Activated CD4-positive, alpha-beta T cell treated with anti-CD3 and anti-CD28 coated beads, Interleukin-2, amount 50 U/mL, for 1 hour (primary cell): ENCODE measurements around the gene MSANTD4.
"Not testable (repeated sequence)": the region's sequence is repeated elsewhere in the genome, so short reads cannot be mapped to it uniquely, and the experiment has no call there.

Source experiments
- DNase-seq: peaks from one replicate; pipeline ENCODE4 v3.0.0-alpha.2; 2020

Gene MSANTD4

GRCh38 chr11:106021967-106022794 is at the start of gene MSANTD4:
Gene MSANTD4 (minus strand): TSS chr11:106022240. CDS start chr11:106010917, 11,323 bp downstream.
- peak; percentile 93 for DNase-seq

- no peak for DNase-seq
Measured at GRCh38 chr11:106070606-106071005, 48.6 kb upstream of the MSANTD4 start.

- no peak for DNase-seq
Measured at GRCh38 chr11:106063009-106063408, 41.0 kb upstream of the MSANTD4 start.

- DNase-seq = no peak
Measured at GRCh38 chr11:106061954-106062949, 40.2 kb upstream of the MSANTD4 start.

GRCh38 chr11:106061249-106061784 is 39.3 kb upstream of the MSANTD4 start:
- DNase-seq = no peak

GRCh38 chr11:106059617-106060016 is 37.6 kb upstream of the MSANTD4 start:
- DNase-seq = no peak

- DNase-seq = not testable (repeated sequence)
Measured at GRCh38 chr11:106058377-106058776, 36.3 kb upstream of the MSANTD4 start.

- DNase-seq = no peak
Measured at GRCh38 chr11:106051103-106051502, 29.1 kb upstream of the MSANTD4 start.

GRCh38 chr11:106049727-106050476 is 27.9 kb upstream of the MSANTD4 start:
- DNase-seq = no peak

- DNase-seq = no peak
Measured at GRCh38 chr11:106047631-106048030, 25.6 kb upstream of the MSANTD4 start.

- no peak for DNase-seq
Measured at GRCh38 chr11:106043540-106043939, 21.5 kb upstream of the MSANTD4 start.

- DNase-seq = no peak
Measured at GRCh38 chr11:106032861-106033260, 10.8 kb upstream of the MSANTD4 start.

- DNase-seq = no peak
Measured at GRCh38 chr11:106031936-106032335, 9.9 kb upstream of the MSANTD4 start.

GRCh38 chr11:106031202-106031810 is 9.3 kb upstream of the MSANTD4 start:
- no peak for DNase-seq

- DNase-seq = no peak
Measured at GRCh38 chr11:106030609-106031008, 8.6 kb upstream of the MSANTD4 start.

- no peak for DNase-seq
Measured at GRCh38 chr11:106022795-106023275, 795 bp upstream of the MSANTD4 start.

- no peak for DNase-seq
Measured at GRCh38 chr11:106021181-106021966, 666 bp downstream of the MSANTD4 start.

- DNase-seq = no peak
Measured at GRCh38 chr11:106017093-106017492, 4.9 kb downstream of the MSANTD4 start.

GRCh38 chr11:106015066-106015465 is 7.0 kb downstream of the MSANTD4 start:
- no peak for DNase-seq

GRCh38 chr11:106014620-106015019 is 7.4 kb downstream of the MSANTD4 start:
- DNase-seq = no peak

- DNase-seq = no peak
Measured at GRCh38 chr11:106014035-106014434, 8.0 kb downstream of the MSANTD4 start.
